ENCODE results near the gene HPS5.

DNA sequence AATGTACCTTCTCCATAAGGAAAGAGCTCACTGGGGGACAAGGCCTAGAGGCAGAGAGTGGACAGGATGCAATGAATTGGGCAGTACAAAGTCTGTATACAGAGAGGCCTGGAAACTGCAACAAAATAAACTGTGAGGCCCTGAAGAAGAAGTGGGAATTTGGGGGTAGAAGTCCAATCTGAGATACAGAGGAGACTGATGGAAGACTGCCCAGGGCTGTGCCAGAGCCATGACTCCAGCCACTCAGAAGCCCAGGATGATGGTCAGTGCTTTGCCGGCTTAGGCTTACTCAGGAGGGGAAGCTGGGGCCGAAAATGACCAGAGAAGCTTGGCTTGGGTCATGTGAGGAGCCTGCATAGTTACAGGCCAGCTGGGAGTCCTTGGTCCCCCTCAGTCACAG is 91.1 kb downstream of the HPS5 start:
- TF ChIP-seq, protein P1, sequence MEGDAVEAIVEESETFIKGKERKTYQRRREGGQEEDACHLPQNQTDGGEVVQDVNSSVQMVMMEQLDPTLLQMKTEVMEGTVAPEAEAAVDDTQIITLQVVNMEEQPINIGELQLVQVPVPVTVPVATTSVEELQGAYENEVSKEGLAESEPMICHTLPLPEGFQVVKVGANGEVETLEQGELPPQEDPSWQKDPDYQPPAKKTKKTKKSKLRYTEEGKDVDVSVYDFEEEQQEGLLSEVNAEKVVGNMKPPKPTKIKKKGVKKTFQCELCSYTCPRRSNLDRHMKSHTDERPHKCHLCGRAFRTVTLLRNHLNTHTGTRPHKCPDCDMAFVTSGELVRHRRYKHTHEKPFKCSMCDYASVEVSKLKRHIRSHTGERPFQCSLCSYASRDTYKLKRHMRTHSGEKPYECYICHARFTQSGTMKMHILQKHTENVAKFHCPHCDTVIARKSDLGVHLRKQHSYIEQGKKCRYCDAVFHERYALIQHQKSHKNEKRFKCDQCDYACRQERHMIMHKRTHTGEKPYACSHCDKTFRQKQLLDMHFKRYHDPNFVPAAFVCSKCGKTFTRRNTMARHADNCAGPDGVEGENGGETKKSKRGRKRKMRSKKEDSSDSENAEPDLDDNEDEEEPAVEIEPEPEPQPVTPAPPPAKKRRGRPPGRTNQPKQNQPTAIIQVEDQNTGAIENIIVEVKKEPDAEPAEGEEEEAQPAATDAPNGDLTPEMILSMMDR (IDR thresholded peaks at IDR 0.05): no peak
- TF ChIP-seq POLR2A (IDR thresholded peaks at IDR 0.05; ENCODE audit: low read depth) (no peak), EP300 (IDR thresholded peaks at IDR 0.05) (no peak)

All from esophagus muscularis mucosa (tissue), 4 donors.